HCT116 (cell line): ENCODE measurements around the gene COL16A1. TPM values are rescaled to one million over a fixed set of nuclear protein-coding genes. Genes with fewer than 3 reads are reported as not detected.

ENCODE experiments used
- ATAC-seq: fragments of 200-7000 bp; cut with Tn5 transposase; 2 replicates; pipeline ENCODE4 v1.9.1; 2020; ENCODE audit warnings: mild to moderate bottlenecking, moderate library complexity
- BruUV-seq: library from RNA; stranded (reverse); fragments of 400-500 nt; replicated peaks from 2 replicates; lab custom pipeline; 2021; lab: Mats Ljungman, UMichigan
- CTCF ChIA-PET: fragments of 300-600 bp; sonication (Branson Sonifier 250); formaldehyde crosslinking; loops from one replicate; lab custom pipeline; 2021; ENCODE audit warnings: antibody characterized with exemption; lab: Charles Lee
- POLR2A ChIA-PET: fragments of 300-600, 350-600 bp; sonication (Branson Sonifier 250); formaldehyde crosslinking; loops from one replicate; lab custom pipeline; 2021; ENCODE audit warnings: antibody characterized with exemption; lab: Charles Lee
- RAD21 ChIA-PET, 2 experiments: fragments of 300-600 bp; sonication (Branson Sonifier 250); formaldehyde crosslinking; loops; one replicate each; lab custom pipeline; 2023; ENCODE audit warnings: low total read pairs in 2 of 2; ENCODE audit not compliant: uncharacterized antibody in 2 of 2, unreplicated experiment in 2 of 2, low non-redundant PET in 1 of 2; lab: Charles Lee
- DNase-seq: peaks from one replicate; pipeline ENCODE4 v3.0.0-alpha.2; 2010; ENCODE audit warnings: low read depth, low spot score
- H2AFZ ChIP-seq: fragments of 200-600 bp; shearing (Covaris generic), sonication (generic); 2 replicates; pipeline ENCODE4 v1.6.1; 2017; ENCODE audit warnings: low read depth, mixed run types, mixed read lengths, antibody characterized with exemption, low read length; ENCODE audit not compliant: poor library complexity, severe bottlenecking
- H3K27ac ChIP-seq: 2 replicates; pipeline ENCODE4 v1.5.1; 2012; ENCODE audit warnings: low read depth, low read length
- H3K27me3 ChIP-seq: fragments of 200-600 bp; sonication (generic); 2 replicates; pipeline ENCODE4 v1.6.1; 2016; ENCODE audit warnings: mixed run types, low read length, mixed read lengths; ENCODE audit not compliant: insufficient read depth
- H3K36me3 ChIP-seq, 2 experiments: fragments of 200-500 bp in 1 of 2; fragments of 200-600 bp in 1 of 2; sonication (Bioruptor generic) in 1 of 2; sonication (generic) in 1 of 2; 2 replicates each; pipeline versions ENCODE4 v1.5.1 to v1.6.1; 2014 to 2016; ENCODE audit warnings: low read length in 2 of 2, inconsistent platforms in 1 of 2, mixed read lengths in 1 of 2, mixed run types in 1 of 2; ENCODE audit not compliant: insufficient read depth in 2 of 2, control insufficient read depth in 1 of 2
- H3K4me1 ChIP-seq, 2 experiments: fragments of 200-600 bp in 1 of 2; sonication (generic) in 1 of 2; 2 replicates each; pipeline versions ENCODE4 v1.5.1 to v1.6.1; 2012 to 2017; ENCODE audit warnings: low read length in 2 of 2, inconsistent platforms in 1 of 2, mild to moderate bottlenecking in 1 of 2, mixed read lengths in 1 of 2, mixed run types in 1 of 2, moderate library complexity in 1 of 2; ENCODE audit not compliant: insufficient read depth in 2 of 2, control insufficient read depth in 1 of 2
- H3K4me2 ChIP-seq: fragments of 200-600 bp; sonication (generic); 2 replicates; pipeline ENCODE4 v1.6.1; 2017; ENCODE audit warnings: mixed run types, low read length, mixed read lengths
- H3K4me3 ChIP-seq, 2 experiments: fragments of 200-600 bp in 1 of 2; sonication (generic) in 1 of 2; replicated peaks in 1 of 2; 2 replicates each; pipeline ENCODE4 v1.5.1; 2011 to 2016; ENCODE audit warnings: low read length in 2 of 2, control low read depth in 1 of 2, low read depth in 1 of 2, mild to moderate bottlenecking in 1 of 2, mixed read lengths in 1 of 2, mixed run types in 1 of 2
- H3K79me2 ChIP-seq: fragments of 200-600 bp; sonication (generic); 2 replicates; pipeline ENCODE4 v1.6.1; 2017; ENCODE audit warnings: mild to moderate bottlenecking, mixed run types, low read length, moderate library complexity, mixed read lengths; ENCODE audit not compliant: insufficient read depth
- H3K9ac ChIP-seq: fragments of 200-600 bp; sonication (generic); 2 replicates; pipeline ENCODE4 v1.6.1; 2016; ENCODE audit warnings: low read length, mixed read lengths
- H3K9me2 ChIP-seq: fragments of 200-600 bp; sonication (generic), shearing (Covaris generic); 2 replicates; pipeline ENCODE4 v1.6.1; 2017; ENCODE audit warnings: mixed run types, mild to moderate bottlenecking, moderate library complexity; ENCODE audit not compliant: insufficient read depth
- H3K9me3 ChIP-seq, 2 experiments: fragments of 200-500 bp in 1 of 2; fragments of 200-600 bp in 1 of 2; sonication (Bioruptor generic) in 1 of 2; sonication (generic) in 1 of 2; 2 replicates each; pipeline ENCODE4 v1.6.1; 2014 to 2017; ENCODE audit warnings: low read length in 2 of 2, mixed read lengths in 2 of 2, inconsistent platforms in 1 of 2, low read depth in 1 of 2, mild to moderate bottlenecking in 1 of 2, mixed run types in 1 of 2, moderate library complexity in 1 of 2; ENCODE audit not compliant: control insufficient read depth in 1 of 2, insufficient read depth in 1 of 2
- H4K20me1 ChIP-seq: fragments of 200-600 bp; sonication (generic), shearing (Covaris generic); 2 replicates; pipeline ENCODE4 v1.6.1; 2017; ENCODE audit warnings: mixed run types, mild to moderate bottlenecking, moderate library complexity; ENCODE audit not compliant: insufficient read depth
- POLR2AphosphoS5 ChIP-seq: IDR thresholded peaks from 2 replicates; pipeline ENCODE4 v1.6.1; 2011; ENCODE audit warnings: mild to moderate bottlenecking, low read depth, low read length, moderate library complexity
- intact Hi-C: fragments of 100-400 bp; cut with micrococcal nuclease; formaldehyde crosslinking; loops from 2 replicates; pipeline ENCODE4 v1.10.0; 2022
- total RNA-seq: library from RNA; stranded (reverse); gene quantifications from one replicate; pipeline ENCODE4 v1.2.1, GENCODE V29; 2021; ENCODE audit not compliant: unreplicated experiment
- TF ChIP-seq, protein P1 (sequence below): IDR thresholded peaks from 2 replicates; pipeline ENCODE4 v1.6.1; 2012; ENCODE audit warnings: low read depth
- TF ChIP-seq, protein P2 (sequence below): IDR thresholded peaks from 2 replicates; pipeline ENCODE4 v1.6.1; 2012
- TF ChIP-seq, protein P3 (sequence below): IDR thresholded peaks from 2 replicates; pipeline ENCODE4 v1.6.1; 2012

Gene COL16A1
- total RNA-seq, 1 experiment from 2014 or later, result 2.2 TPM

DNA sequence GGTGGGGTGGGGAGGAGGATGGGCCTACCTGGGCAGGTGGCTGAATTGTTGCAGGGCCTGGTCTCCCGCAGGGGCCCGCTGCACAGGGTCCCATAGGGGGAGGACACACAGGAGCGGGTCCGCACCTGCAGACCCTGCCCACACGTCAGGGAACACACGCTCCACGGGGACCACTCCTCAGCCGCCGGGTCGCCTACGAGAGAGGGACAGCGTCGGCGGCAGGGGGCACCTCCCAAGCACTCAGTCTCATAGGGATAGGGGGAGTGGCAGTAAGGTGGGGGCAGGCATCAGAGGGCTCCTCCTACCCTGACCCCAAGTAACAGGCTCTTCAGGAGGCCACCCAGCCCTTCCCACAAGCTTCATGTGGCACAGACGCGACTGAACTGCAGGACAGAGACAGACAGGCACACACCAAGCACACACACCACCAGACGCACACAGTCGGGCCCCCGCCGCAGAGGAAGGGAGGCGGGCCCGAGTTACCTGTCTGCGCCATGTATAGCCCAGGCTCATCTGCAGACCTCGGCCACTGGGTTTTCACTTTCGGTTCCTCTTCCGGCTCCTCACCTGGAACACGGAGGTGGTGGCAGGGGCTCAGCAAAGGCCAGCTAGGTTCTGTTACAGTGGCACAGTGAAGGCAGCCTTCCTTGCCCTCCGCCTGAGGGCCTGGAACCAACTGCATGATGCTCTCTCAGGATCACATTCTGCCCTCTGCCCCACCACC, 40.5 kb upstream of the COL16A1 start:
- intact Hi-C loops, result no loop called here
- Histone ChIP-seq H3K4me3 (no peak overlapping the region), H2AFZ (no peak overlapping the region), H3K27me3 (no peaks in the 10 kb centered on the region), H3K36me3 (no peaks in the 10 kb centered on the region), H3K79me2 (no peaks in the 10 kb centered on the region), H3K9me3 (no peaks in the 10 kb centered on the region), H3K9me2 (no peaks in the 10 kb centered on the region), H4K20me1 (no peaks in the 10 kb centered on the region), H3K4me1 (peaks cover 7 to 14% of the 10 kb centered on the region in 2 experiments), H3K27ac (no peak overlapping the region), H3K4me2 (no peak overlapping the region), H3K9ac (no peak overlapping the region)
- ATAC-seq (no peak), DNase-seq (no peak)
- CTCF ChIA-PET, result interaction anchor here (0.6 to 1.2 kb wide), 2 partner anchors 17 to 45 kb away, joined by 3 to 4 read pairs; no protein-coding TSS in a partner anchor
- TF ChIP-seq, protein P1, sequence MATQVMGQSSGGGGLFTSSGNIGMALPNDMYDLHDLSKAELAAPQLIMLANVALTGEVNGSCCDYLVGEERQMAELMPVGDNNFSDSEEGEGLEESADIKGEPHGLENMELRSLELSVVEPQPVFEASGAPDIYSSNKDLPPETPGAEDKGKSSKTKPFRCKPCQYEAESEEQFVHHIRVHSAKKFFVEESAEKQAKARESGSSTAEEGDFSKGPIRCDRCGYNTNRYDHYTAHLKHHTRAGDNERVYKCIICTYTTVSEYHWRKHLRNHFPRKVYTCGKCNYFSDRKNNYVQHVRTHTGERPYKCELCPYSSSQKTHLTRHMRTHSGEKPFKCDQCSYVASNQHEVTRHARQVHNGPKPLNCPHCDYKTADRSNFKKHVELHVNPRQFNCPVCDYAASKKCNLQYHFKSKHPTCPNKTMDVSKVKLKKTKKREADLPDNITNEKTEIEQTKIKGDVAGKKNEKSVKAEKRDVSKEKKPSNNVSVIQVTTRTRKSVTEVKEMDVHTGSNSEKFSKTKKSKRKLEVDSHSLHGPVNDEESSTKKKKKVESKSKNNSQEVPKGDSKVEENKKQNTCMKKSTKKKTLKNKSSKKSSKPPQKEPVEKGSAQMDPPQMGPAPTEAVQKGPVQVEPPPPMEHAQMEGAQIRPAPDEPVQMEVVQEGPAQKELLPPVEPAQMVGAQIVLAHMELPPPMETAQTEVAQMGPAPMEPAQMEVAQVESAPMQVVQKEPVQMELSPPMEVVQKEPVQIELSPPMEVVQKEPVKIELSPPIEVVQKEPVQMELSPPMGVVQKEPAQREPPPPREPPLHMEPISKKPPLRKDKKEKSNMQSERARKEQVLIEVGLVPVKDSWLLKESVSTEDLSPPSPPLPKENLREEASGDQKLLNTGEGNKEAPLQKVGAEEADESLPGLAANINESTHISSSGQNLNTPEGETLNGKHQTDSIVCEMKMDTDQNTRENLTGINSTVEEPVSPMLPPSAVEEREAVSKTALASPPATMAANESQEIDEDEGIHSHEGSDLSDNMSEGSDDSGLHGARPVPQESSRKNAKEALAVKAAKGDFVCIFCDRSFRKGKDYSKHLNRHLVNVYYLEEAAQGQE, result no peak
- TF ChIP-seq POLR2AphosphoS5, result no peak
- TF ChIP-seq, protein P2, sequence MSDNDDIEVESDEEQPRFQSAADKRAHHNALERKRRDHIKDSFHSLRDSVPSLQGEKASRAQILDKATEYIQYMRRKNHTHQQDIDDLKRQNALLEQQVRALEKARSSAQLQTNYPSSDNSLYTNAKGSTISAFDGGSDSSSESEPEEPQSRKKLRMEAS, result no peak
- TF ChIP-seq, protein P3, sequence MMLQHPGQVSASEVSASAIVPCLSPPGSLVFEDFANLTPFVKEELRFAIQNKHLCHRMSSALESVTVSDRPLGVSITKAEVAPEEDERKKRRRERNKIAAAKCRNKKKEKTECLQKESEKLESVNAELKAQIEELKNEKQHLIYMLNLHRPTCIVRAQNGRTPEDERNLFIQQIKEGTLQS, result no peak
- POLR2A ChIA-PET, result no interaction called here
- RAD21 ChIA-PET, result interaction anchor here in 1 of 2 experiments (1.8 kb wide), 1 partner anchor 80 kb away, joined by 10 read pairs; no protein-coding TSS in a partner anchor
- BruUV-seq, result no TSS peak
